GM23338 (cell line): Measurements from ENCODE around the gene PEAR1. TPM values are rescaled to one million over a fixed set of nuclear protein-coding genes. Genes with fewer than 3 reads are reported as not detected.

Experiments used
- ATAC-seq: fragments of 200-7000 bp; cut with Tn5 transposase; 3 replicates; pipeline ENCODE4 v1.9.1; 2020
- DNase-seq: peaks from one replicate; pipeline ENCODE4 v3.0.0-alpha.2; 2015; ENCODE audit warnings: low spot score
- H2AFZ ChIP-seq: fragments of 200-600 bp; sonication (generic); 2 replicates; pipeline ENCODE4 v1.8.0; 2016; ENCODE audit warnings: antibody characterized with exemption, mild to moderate bottlenecking, moderate library complexity
- H3F3A ChIP-seq: fragments of 200-600 bp; sonication (generic); replicated peaks from 2 replicates; pipeline ENCODE4 v1.8.0; 2017; ENCODE audit warnings: antibody characterized with exemption, mixed run types, low read depth
- H3K27ac ChIP-seq: fragments of 200-600 bp; sonication (generic); 2 replicates; pipeline ENCODE4 v1.6.1; 2016; ENCODE audit warnings: low read depth
- H3K27me3 ChIP-seq: fragments of 200-600 bp; sonication (generic); 2 replicates; pipeline ENCODE4 v1.8.0; 2016; ENCODE audit warnings: mild to moderate bottlenecking, mixed run types, moderate library complexity; ENCODE audit not compliant: insufficient read depth
- H3K36me3 ChIP-seq: fragments of 200-600 bp; sonication (generic); 2 replicates; pipeline ENCODE4 v1.8.0; 2016; ENCODE audit warnings: mild to moderate bottlenecking; ENCODE audit not compliant: insufficient read depth
- H3K4me1 ChIP-seq: fragments of 200-600 bp; sonication (generic); 2 replicates; pipeline ENCODE4 v1.8.0; 2016; ENCODE audit warnings: mild to moderate bottlenecking, moderate library complexity; ENCODE audit not compliant: insufficient read depth
- H3K4me2 ChIP-seq: fragments of 200-600 bp; sonication (generic); 2 replicates; pipeline ENCODE4 v1.7.1; 2017; ENCODE audit warnings: mixed run types
- H3K4me3 ChIP-seq: fragments of 200-600 bp; sonication (generic); 2 replicates; pipeline ENCODE4 v1.6.1; 2016; ENCODE audit warnings: mixed run types
- H3K79me2 ChIP-seq: fragments of 200-600 bp; sonication (generic); replicated peaks from 2 replicates; pipeline ENCODE4 v1.8.0; 2017; ENCODE audit warnings: mild to moderate bottlenecking; ENCODE audit not compliant: insufficient read depth
- H3K9me2 ChIP-seq: fragments of 200-600 bp; sonication (generic); 2 replicates; pipeline ENCODE4 v1.8.0; 2017; ENCODE audit not compliant: insufficient read depth
- H4K20me1 ChIP-seq: fragments of 200-600 bp; sonication (generic); replicated peaks from 2 replicates; pipeline ENCODE4 v1.8.0; 2017; ENCODE audit warnings: mild to moderate bottlenecking; ENCODE audit not compliant: insufficient read depth
- H3K27ac Mint-ChIP-seq: 2 replicates; pipeline ENCODE4 v1.8.0; 2020; ENCODE audit warnings: inconsistent platforms, mild to moderate bottlenecking, moderate library complexity, mixed read lengths
- H3K27me3 Mint-ChIP-seq: 3 replicates; pipeline ENCODE4 v1.8.0; 2022; ENCODE audit warnings: low read depth, mild to moderate bottlenecking, moderate library complexity, mixed read lengths, inconsistent platforms; ENCODE audit not compliant: insufficient read depth, poor library complexity
- H3K36me3 Mint-ChIP-seq: 3 replicates; pipeline ENCODE4 v1.8.0; 2021; ENCODE audit warnings: low read depth, mild to moderate bottlenecking, inconsistent platforms, moderate library complexity, mixed read lengths
- H3K4me1 Mint-ChIP-seq: 3 replicates; pipeline ENCODE4 v1.8.0; 2020; ENCODE audit warnings: mild to moderate bottlenecking, inconsistent platforms, mixed read lengths
- H3K4me3 Mint-ChIP-seq: 3 replicates; pipeline ENCODE4 v1.8.0; 2021; ENCODE audit warnings: moderate library complexity, mild to moderate bottlenecking, inconsistent platforms, mixed read lengths
- H3K9me3 Mint-ChIP-seq: 3 replicates; pipeline ENCODE4 v1.8.0; 2020; ENCODE audit warnings: moderate library complexity, mild to moderate bottlenecking, inconsistent platforms, mixed read lengths
- JUNB ChIP-seq: IDR thresholded peaks from one replicate; pipeline ENCODE4 v1.6.1; 2016; ENCODE audit warnings: antibody characterized with exemption; ENCODE audit not compliant: unreplicated experiment
- NANOG ChIP-seq: IDR thresholded peaks from 2 replicates; pipeline ENCODE4 v1.6.1; 2016; ENCODE audit warnings: antibody characterized with exemption, borderline replicate concordance
- POLR2AphosphoS5 ChIP-seq: IDR thresholded peaks from 2 replicates; pipeline ENCODE4 v1.6.1; 2016; ENCODE audit warnings: antibody characterized with exemption, low read depth
- STAT1 ChIP-seq: IDR thresholded peaks from one replicate; pipeline ENCODE4 v1.6.1; 2016; ENCODE audit warnings: antibody characterized with exemption; ENCODE audit not compliant: unreplicated experiment
- ZNF114 ChIP-seq: fragments of 250-450 bp; sonication (Bioruptor Pico); IDR thresholded peaks from 2 replicates; pipeline ENCODE4 v1.5.0; 2020; ENCODE audit warnings: mild to moderate bottlenecking, moderate library complexity
- polyA plus RNA-seq: library from polyadenylated mRNA; unstranded; fragments of >200 nt; fragmentation: Nextera tagmentation; extraction: Ambion mirVana; gene quantifications from 2 replicates; pipeline ENCODE4 v1.2.1, GENCODE V29; 2016
- total RNA-seq: library from RNA; depleted of rRNA; stranded (reverse); fragments of >200 nt; shearing (Covaris generic); gene quantifications from 2 replicates; pipeline ENCODE4 v1.2.3, GENCODE V29; 2014
- TF ChIP-seq, protein P1 (sequence below): IDR thresholded peaks from 2 replicates; pipeline ENCODE4 v1.6.1; 2016; ENCODE audit warnings: antibody characterized with exemption
- TF ChIP-seq, protein P2 (sequence below): IDR thresholded peaks from one replicate; pipeline ENCODE4 v1.6.1; 2018; ENCODE audit warnings: antibody characterized with exemption; ENCODE audit not compliant: unreplicated experiment

PEAR1 gene
- total and polyA plus RNA-seq, 2 experiments from 2014 or later: 0.28 to 0.47 TPM

DNA sequence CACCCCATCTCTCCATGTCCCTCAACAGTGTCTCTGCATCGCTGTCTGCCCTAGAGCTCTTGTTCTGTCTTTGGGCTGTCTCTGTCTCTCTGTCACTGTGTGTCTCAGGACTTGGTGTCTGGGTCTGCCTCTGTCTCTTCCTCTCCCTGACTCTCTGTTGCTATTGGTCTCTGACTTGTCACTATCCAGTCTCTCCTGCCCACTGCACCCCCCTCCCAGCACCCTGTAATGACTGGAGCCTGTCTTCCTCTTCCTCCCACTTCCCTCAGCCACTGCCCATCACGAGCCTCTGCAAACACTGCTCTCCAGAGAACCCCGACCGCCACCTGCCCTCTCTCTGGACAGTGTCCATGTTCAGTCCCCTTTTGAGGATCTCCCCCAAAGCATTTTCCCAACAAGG lies 12.1 kb downstream of the PEAR1 start:
- Histone ChIP-seq H2AFZ (no peak overlapping the region), H3K36me3 (no peaks in the 10 kb centered on the region), H3K9me2 (no peaks in the 10 kb centered on the region), H3K4me2 (no peak overlapping the region), H3K79me2 (no peaks in the 10 kb centered on the region), H4K20me1 (no peaks in the 10 kb centered on the region), H3K4me3 (no peak overlapping the region), H3F3A (no peaks in the 10 kb centered on the region; the same call in 1 of the 2 replicates), H3K27me3 (peaks cover 2% of the 10 kb centered on the region; the same call in 1 of the 2 replicates), H3K27ac (no peak overlapping the region), H3K4me1 (peaks cover 3% of the 10 kb centered on the region; the same call in 1 of the 2 replicates)
- DNase-seq (no peak), ATAC-seq (no peak)
- TF ChIP-seq POLR2AphosphoS5 (no peak), JUNB (no peak), STAT1 (no peak)
- TF ChIP-seq, protein P1, sequence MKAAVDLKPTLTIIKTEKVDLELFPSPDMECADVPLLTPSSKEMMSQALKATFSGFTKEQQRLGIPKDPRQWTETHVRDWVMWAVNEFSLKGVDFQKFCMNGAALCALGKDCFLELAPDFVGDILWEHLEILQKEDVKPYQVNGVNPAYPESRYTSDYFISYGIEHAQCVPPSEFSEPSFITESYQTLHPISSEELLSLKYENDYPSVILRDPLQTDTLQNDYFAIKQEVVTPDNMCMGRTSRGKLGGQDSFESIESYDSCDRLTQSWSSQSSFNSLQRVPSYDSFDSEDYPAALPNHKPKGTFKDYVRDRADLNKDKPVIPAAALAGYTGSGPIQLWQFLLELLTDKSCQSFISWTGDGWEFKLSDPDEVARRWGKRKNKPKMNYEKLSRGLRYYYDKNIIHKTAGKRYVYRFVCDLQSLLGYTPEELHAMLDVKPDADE: no peak
- Mint-ChIP-seq H3K4me1 (peaks cover 12% of the 10 kb centered on the region), H3K27me3 (peaks cover 26% of the 10 kb centered on the region), H3K4me3 (no peak overlapping the region), H3K36me3 (no peaks in the 10 kb centered on the region), H3K9me3 (no peaks in the 10 kb centered on the region), H3K27ac (no peak overlapping the region)

DNA sequence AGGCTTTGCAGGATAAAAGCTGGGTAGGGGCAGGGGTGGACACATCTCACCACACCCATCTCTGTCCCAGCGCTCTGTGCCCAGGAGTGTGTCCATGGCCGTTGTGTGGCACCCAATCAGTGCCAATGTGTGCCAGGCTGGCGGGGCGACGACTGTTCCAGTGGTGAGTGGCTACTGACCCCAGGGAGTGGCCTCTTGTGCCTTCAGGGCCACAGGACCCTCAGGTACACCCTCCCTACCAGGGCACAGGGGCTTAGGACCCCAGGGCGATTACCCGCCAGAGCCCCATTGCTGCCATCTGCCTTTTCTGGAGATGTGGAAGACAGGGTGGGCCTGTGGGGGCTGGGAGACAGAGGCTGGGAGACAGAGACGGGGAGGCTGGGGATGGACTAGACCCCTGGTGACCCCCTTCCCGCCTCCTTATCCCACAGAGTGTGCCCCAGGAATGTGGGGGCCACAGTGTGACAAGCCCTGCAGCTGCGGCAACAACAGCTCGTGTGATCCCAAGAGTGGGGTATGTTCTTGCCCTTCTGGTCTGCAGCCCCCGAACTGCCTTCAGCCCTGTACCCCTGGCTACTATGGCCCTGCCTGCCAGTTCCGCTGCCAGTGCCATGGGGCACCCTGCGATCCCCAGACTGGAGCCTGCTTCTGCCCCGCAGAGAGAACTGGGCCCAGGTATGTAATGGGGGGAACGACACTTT lies 12.8 kb downstream of the PEAR1 start:
- no peak overlapping the region for H3K4me2 ChIP-seq
- ATAC-seq (no peak), DNase-seq (no peak)
- peaks cover 12% of the 10 kb centered on the region for H3K4me1 Mint-ChIP-seq
- H3K36me3 ChIP-seq: no peaks in the 10 kb centered on the region
- H3F3A ChIP-seq: no peaks in the 10 kb centered on the region; the same call in 1 of the 2 replicates
- no peak overlapping the region for H2AFZ ChIP-seq
- peaks cover 3% of the 10 kb centered on the region; the same call in 1 of the 2 replicates for H3K4me1 ChIP-seq
- TF ChIP-seq NANOG (no peak), ZNF114 (no peak)
- TF ChIP-seq, protein P2, sequence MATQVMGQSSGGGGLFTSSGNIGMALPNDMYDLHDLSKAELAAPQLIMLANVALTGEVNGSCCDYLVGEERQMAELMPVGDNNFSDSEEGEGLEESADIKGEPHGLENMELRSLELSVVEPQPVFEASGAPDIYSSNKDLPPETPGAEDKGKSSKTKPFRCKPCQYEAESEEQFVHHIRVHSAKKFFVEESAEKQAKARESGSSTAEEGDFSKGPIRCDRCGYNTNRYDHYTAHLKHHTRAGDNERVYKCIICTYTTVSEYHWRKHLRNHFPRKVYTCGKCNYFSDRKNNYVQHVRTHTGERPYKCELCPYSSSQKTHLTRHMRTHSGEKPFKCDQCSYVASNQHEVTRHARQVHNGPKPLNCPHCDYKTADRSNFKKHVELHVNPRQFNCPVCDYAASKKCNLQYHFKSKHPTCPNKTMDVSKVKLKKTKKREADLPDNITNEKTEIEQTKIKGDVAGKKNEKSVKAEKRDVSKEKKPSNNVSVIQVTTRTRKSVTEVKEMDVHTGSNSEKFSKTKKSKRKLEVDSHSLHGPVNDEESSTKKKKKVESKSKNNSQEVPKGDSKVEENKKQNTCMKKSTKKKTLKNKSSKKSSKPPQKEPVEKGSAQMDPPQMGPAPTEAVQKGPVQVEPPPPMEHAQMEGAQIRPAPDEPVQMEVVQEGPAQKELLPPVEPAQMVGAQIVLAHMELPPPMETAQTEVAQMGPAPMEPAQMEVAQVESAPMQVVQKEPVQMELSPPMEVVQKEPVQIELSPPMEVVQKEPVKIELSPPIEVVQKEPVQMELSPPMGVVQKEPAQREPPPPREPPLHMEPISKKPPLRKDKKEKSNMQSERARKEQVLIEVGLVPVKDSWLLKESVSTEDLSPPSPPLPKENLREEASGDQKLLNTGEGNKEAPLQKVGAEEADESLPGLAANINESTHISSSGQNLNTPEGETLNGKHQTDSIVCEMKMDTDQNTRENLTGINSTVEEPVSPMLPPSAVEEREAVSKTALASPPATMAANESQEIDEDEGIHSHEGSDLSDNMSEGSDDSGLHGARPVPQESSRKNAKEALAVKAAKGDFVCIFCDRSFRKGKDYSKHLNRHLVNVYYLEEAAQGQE: no peak
- H3K4me3 Mint-ChIP-seq: no peak overlapping the region
- H4K20me1 ChIP-seq: no peaks in the 10 kb centered on the region
- no peak overlapping the region for H3K4me3 ChIP-seq
- no peak overlapping the region for H3K27ac Mint-ChIP-seq
- H3K79me2 ChIP-seq: no peaks in the 10 kb centered on the region
- H3K9me2 ChIP-seq: no peaks in the 10 kb centered on the region
- peaks cover 28% of the 10 kb centered on the region for H3K27me3 Mint-ChIP-seq
- H3K27me3 ChIP-seq: peaks cover 8% of the 10 kb centered on the region; the same call in 1 of the 2 replicates
- no peak overlapping the region for H3K27ac ChIP-seq
- no peaks in the 10 kb centered on the region for H3K9me3 Mint-ChIP-seq
- no peaks in the 10 kb centered on the region for H3K36me3 Mint-ChIP-seq
